HK-2 (cell line): ENCODE data around the gene CMTM8.

Source experiments
- DNase-seq: peaks from one replicate; pipeline ENCODE4 v3.0.0-alpha.2; 2018; ENCODE audit not compliant: unreplicated experiment

The CMTM8 gene

GRCh38 chr3:32410367-32411246 is 172.1 kb downstream of the CMTM8 start:
- DNase-seq, result no peak

- DNase-seq, result no peak
These were observed 173.0 kb downstream of the CMTM8 start for GRCh38 chr3:32411442-32411841.

- no peak for DNase-seq
These were observed 174.4 kb downstream of the CMTM8 start for GRCh38 chr3:32412887-32413286.

- no peak for DNase-seq
These were observed 175.5 kb downstream of the CMTM8 start for GRCh38 chr3:32413845-32414521.

- DNase-seq, result no peak
These were observed 176.2 kb downstream of the CMTM8 start for GRCh38 chr3:32414522-32415202.

- no peak for DNase-seq
These were observed 181.3 kb downstream of the CMTM8 start for GRCh38 chr3:32419742-32420125.
